ENCODE data around the gene GAGE12C.
"Not testable (repeated sequence)": the region's sequence is repeated elsewhere in the genome, so short reads cannot be mapped to it uniquely, and the experiment has no call there.

Gene GAGE12C, protein sequence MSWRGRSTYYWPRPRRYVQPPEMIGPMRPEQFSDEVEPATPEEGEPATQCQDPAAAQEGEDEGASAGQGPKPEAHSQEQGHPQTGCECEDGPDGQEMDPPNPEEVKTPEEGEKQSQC

DNA sequence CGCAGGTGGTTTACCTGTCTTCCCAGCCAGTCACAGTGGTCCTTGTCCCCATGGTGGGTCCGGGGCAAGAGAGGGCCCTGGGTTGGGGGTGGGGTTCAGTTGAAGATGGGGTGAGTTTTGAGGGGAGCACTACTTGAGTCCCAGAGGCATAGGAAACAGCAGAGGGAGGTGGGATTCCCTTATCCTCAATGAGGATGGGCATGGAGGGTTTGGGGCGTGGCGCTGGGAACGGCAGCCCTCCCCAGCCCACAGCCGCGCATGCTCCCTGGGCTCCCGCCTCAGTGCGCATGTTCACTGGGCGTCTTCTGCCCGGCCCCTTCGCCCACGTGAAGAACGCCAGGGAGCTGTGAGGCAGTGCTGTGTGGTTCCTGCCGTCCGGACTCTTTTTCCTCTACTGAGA lies at the start of gene GAGE12C:
TSS of gene GAGE12C (plus strand) at position 301 of the 400 bp plus-strand sequence. CDS start 1,155 bp downstream, outside the sequence.
- H3K79me2 ChIP-seq (ENCODE audit: insufficient read depth, low read length); H3K27me3 ChIP-seq (ENCODE audit: insufficient read depth, low read length, poor library complexity, severe bottlenecking); H2AFZ ChIP-seq (ENCODE audit: low read length); H4K20me1 ChIP-seq (ENCODE audit: insufficient read depth, low read length, poor library complexity, severe bottlenecking); H3K9me3 ChIP-seq (ENCODE audit: insufficient read depth, low read depth, low read length); H3K9me2 ChIP-seq (replicated peaks; ENCODE audit: low read depth, low read length); H3K36me3 ChIP-seq (ENCODE audit: insufficient read depth, low read length); H3F3A ChIP-seq (ENCODE audit: low read depth); H3K9ac ChIP-seq (ENCODE audit: low read depth, low read length, poor library complexity, severe bottlenecking); H3K4me3 ChIP-seq (ENCODE audit: low read length, poor library complexity, severe bottlenecking); H3K4me2 ChIP-seq (ENCODE audit: low read depth, low read length, poor library complexity, severe bottlenecking); H3K4me1 ChIP-seq (ENCODE audit: insufficient read depth, low read length, poor library complexity, severe bottlenecking): not testable (repeated sequence)

DNA sequence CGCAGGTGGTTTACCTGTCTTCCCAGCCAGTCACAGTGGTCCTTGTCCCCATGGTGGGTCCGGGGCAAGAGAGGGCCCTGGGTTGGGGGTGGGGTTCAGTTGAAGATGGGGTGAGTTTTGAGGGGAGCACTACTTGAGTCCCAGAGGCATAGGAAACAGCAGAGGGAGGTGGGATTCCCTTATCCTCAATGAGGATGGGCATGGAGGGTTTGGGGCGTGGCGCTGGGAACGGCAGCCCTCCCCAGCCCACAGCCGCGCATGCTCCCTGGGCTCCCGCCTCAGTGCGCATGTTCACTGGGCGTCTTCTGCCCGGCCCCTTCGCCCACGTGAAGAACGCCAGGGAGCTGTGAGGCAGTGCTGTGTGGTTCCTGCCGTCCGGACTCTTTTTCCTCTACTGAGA lies 9.5 kb downstream of the GAGE12C start, which contains the start of gene GAGE12D:
TSS of gene GAGE12D (plus strand) at position 301 of the 400 bp plus-strand sequence. CDS start 1,155 bp downstream, outside the sequence.
- not testable (repeated sequence) for H3K9me3 ChIP-seq (ENCODE audit: insufficient read depth, low read depth, low read length); H2AFZ ChIP-seq (ENCODE audit: low read length); H4K20me1 ChIP-seq (ENCODE audit: insufficient read depth, low read length, poor library complexity, severe bottlenecking); H3K4me3 ChIP-seq (ENCODE audit: low read length, poor library complexity, severe bottlenecking); H3K4me2 ChIP-seq (ENCODE audit: low read depth, low read length, poor library complexity, severe bottlenecking); H3K9me2 ChIP-seq (replicated peaks; ENCODE audit: low read depth, low read length); H3K27me3 ChIP-seq (ENCODE audit: insufficient read depth, low read length, poor library complexity, severe bottlenecking); H3K4me1 ChIP-seq (ENCODE audit: insufficient read depth, low read length, poor library complexity, severe bottlenecking); H3K79me2 ChIP-seq (ENCODE audit: insufficient read depth, low read length); H3F3A ChIP-seq (ENCODE audit: low read depth); H3K36me3 ChIP-seq (ENCODE audit: insufficient read depth, low read length); H3K9ac ChIP-seq (ENCODE audit: low read depth, low read length, poor library complexity, severe bottlenecking)

DNA sequence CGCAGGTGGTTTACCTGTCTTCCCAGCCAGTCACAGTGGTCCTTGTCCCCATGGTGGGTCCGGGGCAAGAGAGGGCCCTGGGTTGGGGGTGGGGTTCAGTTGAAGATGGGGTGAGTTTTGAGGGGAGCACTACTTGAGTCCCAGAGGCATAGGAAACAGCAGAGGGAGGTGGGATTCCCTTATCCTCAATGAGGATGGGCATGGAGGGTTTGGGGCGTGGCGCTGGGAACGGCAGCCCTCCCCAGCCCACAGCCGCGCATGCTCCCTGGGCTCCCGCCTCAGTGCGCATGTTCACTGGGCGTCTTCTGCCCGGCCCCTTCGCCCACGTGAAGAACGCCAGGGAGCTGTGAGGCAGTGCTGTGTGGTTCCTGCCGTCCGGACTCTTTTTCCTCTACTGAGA lies 19.0 kb downstream of the GAGE12C start, which contains the start of gene GAGE12E:
TSS of gene GAGE12E (plus strand) at position 301 of the 400 bp plus-strand sequence. CDS start 1,155 bp downstream, outside the sequence.
- H3K36me3 ChIP-seq (ENCODE audit: insufficient read depth, low read length); H3K4me2 ChIP-seq (ENCODE audit: low read depth, low read length, poor library complexity, severe bottlenecking); H4K20me1 ChIP-seq (ENCODE audit: insufficient read depth, low read length, poor library complexity, severe bottlenecking); H3K79me2 ChIP-seq (ENCODE audit: insufficient read depth, low read length); H3K4me3 ChIP-seq (ENCODE audit: low read length, poor library complexity, severe bottlenecking); H2AFZ ChIP-seq (ENCODE audit: low read length); H3K9me3 ChIP-seq (ENCODE audit: insufficient read depth, low read depth, low read length); H3K9ac ChIP-seq (ENCODE audit: low read depth, low read length, poor library complexity, severe bottlenecking); H3K9me2 ChIP-seq (replicated peaks; ENCODE audit: low read depth, low read length); H3K27me3 ChIP-seq (ENCODE audit: insufficient read depth, low read length, poor library complexity, severe bottlenecking); H3K4me1 ChIP-seq (ENCODE audit: insufficient read depth, low read length, poor library complexity, severe bottlenecking); H3F3A ChIP-seq (ENCODE audit: low read depth): not testable (repeated sequence)

DNA sequence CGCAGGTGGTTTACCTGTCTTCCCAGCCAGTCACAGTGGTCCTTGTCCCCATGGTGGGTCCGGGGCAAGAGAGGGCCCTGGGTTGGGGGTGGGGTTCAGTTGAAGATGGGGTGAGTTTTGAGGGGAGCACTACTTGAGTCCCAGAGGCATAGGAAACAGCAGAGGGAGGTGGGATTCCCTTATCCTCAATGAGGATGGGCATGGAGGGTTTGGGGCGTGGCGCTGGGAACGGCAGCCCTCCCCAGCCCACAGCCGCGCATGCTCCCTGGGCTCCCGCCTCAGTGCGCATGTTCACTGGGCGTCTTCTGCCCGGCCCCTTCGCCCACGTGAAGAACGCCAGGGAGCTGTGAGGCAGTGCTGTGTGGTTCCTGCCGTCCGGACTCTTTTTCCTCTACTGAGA lies 28.6 kb downstream of the GAGE12C start, which contains the start of gene GAGE12F:
TSS of gene GAGE12F (plus strand) at position 301 of the 400 bp plus-strand sequence. CDS start 1,155 bp downstream, outside the sequence.
- not testable (repeated sequence) for H3K9me2 ChIP-seq (replicated peaks; ENCODE audit: low read depth, low read length); H3K4me1 ChIP-seq (ENCODE audit: insufficient read depth, low read length, poor library complexity, severe bottlenecking); H4K20me1 ChIP-seq (ENCODE audit: insufficient read depth, low read length, poor library complexity, severe bottlenecking); H3K9ac ChIP-seq (ENCODE audit: low read depth, low read length, poor library complexity, severe bottlenecking); H3K9me3 ChIP-seq (ENCODE audit: insufficient read depth, low read depth, low read length); H3K4me2 ChIP-seq (ENCODE audit: low read depth, low read length, poor library complexity, severe bottlenecking); H3K4me3 ChIP-seq (ENCODE audit: low read length, poor library complexity, severe bottlenecking); H2AFZ ChIP-seq (ENCODE audit: low read length); H3K79me2 ChIP-seq (ENCODE audit: insufficient read depth, low read length); H3K27me3 ChIP-seq (ENCODE audit: insufficient read depth, low read length, poor library complexity, severe bottlenecking); H3K36me3 ChIP-seq (ENCODE audit: insufficient read depth, low read length); H3F3A ChIP-seq (ENCODE audit: low read depth)

DNA sequence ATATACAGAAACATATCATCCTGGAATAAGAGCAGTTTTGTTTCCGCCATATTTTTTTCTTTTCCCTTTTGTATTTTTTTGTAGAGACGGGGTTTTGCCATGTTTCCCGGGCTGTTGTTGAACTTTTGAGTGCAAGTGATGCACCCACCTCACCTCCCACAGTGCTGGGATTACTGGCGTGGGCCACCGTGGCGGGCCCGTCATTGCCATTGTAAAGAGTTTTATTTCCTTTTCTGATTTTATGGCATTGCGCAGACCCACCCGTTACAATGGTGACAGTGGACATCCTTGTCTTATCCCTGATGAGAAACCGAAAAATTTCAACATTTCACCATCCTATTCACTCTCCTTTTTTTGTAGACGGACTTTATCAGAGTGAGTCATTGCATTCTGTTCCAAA lies 36.8 kb downstream of the GAGE12C start:
- H3K27me3 ChIP-seq (ENCODE audit: insufficient read depth, low read length, poor library complexity, severe bottlenecking); H2AFZ ChIP-seq (ENCODE audit: low read length); H3K9me2 ChIP-seq (replicated peaks; ENCODE audit: low read depth, low read length); H4K20me1 ChIP-seq (ENCODE audit: insufficient read depth, low read length, poor library complexity, severe bottlenecking); H3K36me3 ChIP-seq (ENCODE audit: insufficient read depth, low read length); H3K4me2 ChIP-seq (ENCODE audit: low read depth, low read length, poor library complexity, severe bottlenecking); H3K4me1 ChIP-seq (ENCODE audit: insufficient read depth, low read length, poor library complexity, severe bottlenecking); H3K9me3 ChIP-seq (ENCODE audit: insufficient read depth, low read depth, low read length); H3K9ac ChIP-seq (ENCODE audit: low read depth, low read length, poor library complexity, severe bottlenecking); H3K79me2 ChIP-seq (ENCODE audit: insufficient read depth, low read length); H3K4me3 ChIP-seq (ENCODE audit: low read length, poor library complexity, severe bottlenecking); H3F3A ChIP-seq (ENCODE audit: low read depth): not testable (repeated sequence)

DNA sequence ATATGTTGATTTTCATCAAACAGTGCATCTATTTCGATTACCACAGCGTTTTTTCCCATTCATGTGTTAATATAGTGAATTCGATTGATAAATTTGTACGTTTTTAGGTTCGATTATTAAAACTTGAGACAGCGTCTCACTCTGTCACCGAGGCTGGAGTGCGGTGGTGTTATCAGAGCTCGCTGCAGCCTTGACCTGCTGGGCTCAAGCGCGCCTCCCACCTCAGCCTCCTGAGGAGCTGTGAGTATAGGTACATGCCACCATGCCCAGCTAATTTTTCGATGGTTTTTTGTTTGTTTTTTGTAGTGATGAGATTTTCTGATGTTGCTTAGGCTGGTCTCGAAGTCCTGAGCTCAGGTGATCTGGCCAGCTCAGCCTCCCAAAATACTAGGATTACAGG lies 37.2 kb downstream of the GAGE12C start:
- not testable (repeated sequence) for H3K4me3 ChIP-seq (ENCODE audit: low read length, poor library complexity, severe bottlenecking)

DNA sequence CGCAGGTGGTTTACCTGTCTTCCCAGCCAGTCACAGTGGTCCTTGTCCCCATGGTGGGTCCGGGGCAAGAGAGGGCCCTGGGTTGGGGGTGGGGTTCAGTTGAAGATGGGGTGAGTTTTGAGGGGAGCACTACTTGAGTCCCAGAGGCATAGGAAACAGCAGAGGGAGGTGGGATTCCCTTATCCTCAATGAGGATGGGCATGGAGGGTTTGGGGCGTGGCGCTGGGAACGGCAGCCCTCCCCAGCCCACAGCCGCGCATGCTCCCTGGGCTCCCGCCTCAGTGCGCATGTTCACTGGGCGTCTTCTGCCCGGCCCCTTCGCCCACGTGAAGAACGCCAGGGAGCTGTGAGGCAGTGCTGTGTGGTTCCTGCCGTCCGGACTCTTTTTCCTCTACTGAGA lies 38.1 kb downstream of the GAGE12C start, which contains the start of gene GAGE12G:
TSS of gene GAGE12G (plus strand) at position 301 of the 400 bp plus-strand sequence. CDS start 1,155 bp downstream, outside the sequence.
- not testable (repeated sequence) for H3K4me2 ChIP-seq (ENCODE audit: low read depth, low read length, poor library complexity, severe bottlenecking); H2AFZ ChIP-seq (ENCODE audit: low read length); H3K9ac ChIP-seq (ENCODE audit: low read depth, low read length, poor library complexity, severe bottlenecking)

More for the DNA sequence above, 37.2 kb downstream of the GAGE12C start:
- H3K79me2 ChIP-seq (ENCODE audit: insufficient read depth, low read length); H2AFZ ChIP-seq (ENCODE audit: low read length); H3F3A ChIP-seq (ENCODE audit: low read depth); H3K9me2 ChIP-seq (replicated peaks; ENCODE audit: low read depth, low read length); H3K27me3 ChIP-seq (ENCODE audit: insufficient read depth, low read length, poor library complexity, severe bottlenecking); H4K20me1 ChIP-seq (ENCODE audit: insufficient read depth, low read length, poor library complexity, severe bottlenecking); H3K9me3 ChIP-seq (ENCODE audit: insufficient read depth, low read depth, low read length); H3K9ac ChIP-seq (ENCODE audit: low read depth, low read length, poor library complexity, severe bottlenecking); H3K4me2 ChIP-seq (ENCODE audit: low read depth, low read length, poor library complexity, severe bottlenecking); H3K4me1 ChIP-seq (ENCODE audit: insufficient read depth, low read length, poor library complexity, severe bottlenecking); H3K36me3 ChIP-seq (ENCODE audit: insufficient read depth, low read length): not testable (repeated sequence)

More for the DNA sequence above, 38.1 kb downstream of the GAGE12C start, which contains the start of gene GAGE12G:
- H3K27me3 ChIP-seq (ENCODE audit: insufficient read depth, low read length, poor library complexity, severe bottlenecking); H3F3A ChIP-seq (ENCODE audit: low read depth); H4K20me1 ChIP-seq (ENCODE audit: insufficient read depth, low read length, poor library complexity, severe bottlenecking); H3K4me1 ChIP-seq (ENCODE audit: insufficient read depth, low read length, poor library complexity, severe bottlenecking); H3K79me2 ChIP-seq (ENCODE audit: insufficient read depth, low read length); H3K36me3 ChIP-seq (ENCODE audit: insufficient read depth, low read length); H3K4me3 ChIP-seq (ENCODE audit: low read length, poor library complexity, severe bottlenecking); H3K9me2 ChIP-seq (replicated peaks; ENCODE audit: low read depth, low read length); H3K9me3 ChIP-seq (ENCODE audit: insufficient read depth, low read depth, low read length): not testable (repeated sequence)
